ENCODE data around the gene FAM90A1.
"Not testable (repeated sequence)": the region's sequence is repeated elsewhere in the genome, so short reads cannot be mapped to it uniquely, and the experiment has no call there.

Gene FAM90A1, protein sequence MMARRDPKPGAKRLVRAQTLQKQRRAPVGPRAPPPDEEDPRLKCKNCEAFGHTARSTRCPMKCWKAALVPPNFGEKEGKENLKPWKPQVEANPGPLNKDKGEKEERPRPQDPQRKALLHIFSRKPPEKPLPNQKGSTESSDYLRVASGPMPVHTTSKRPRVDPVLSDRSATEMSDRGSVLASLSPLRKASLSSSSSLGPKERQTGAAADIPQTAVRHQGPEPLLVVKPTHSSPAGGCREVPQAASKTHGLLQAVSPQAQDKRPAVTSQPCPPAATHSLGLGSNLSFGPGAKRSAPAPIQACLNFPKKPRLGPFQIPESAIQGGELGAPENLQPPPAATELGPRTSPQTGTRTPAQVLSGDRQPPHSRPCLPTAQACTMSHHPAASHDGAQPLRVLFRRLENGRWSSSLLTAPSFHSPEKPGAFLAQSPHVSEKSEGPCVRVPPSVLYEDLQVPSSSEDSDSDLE

DNA sequence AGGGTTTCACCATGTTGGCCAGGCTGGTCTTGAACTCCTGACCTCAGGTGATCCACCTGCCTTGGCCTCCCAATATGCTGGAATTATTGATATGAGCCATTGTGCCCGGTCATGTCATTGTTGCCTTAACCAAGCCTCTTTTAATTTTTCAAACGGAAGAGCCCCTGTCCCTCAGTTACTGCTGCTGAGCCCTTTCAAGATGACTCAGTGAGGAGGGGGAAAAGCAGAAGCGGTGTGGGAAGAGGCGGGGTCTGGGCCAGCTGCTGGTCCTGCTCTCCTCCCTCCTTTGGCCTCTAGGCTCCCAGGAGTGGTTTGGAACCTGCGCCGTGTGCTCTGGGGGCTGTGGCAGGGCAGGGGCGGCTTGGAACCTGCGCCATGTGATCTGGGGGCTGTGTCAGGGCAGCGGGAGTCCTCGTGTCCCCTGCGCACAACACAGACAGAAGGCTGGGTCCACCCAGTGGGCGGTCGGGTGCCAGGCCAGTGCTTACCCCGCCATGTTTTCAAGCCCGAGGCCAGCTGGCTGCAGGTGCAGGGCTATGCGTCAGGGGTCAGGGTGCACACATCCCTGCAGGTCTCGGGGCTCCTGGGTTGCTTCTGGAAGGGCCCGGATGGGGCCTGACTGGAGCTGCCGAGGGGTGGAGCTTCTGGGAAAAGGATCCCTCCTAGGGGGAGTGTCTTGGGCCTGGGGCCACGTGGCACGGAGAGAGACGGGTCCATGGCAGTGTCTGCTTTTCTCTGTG, at the start of gene FAM90A1:
Gene FAM90A1 (minus strand): TSS at position 627 of the 740 bp plus-strand sequence. CDS start 2,786 bp downstream, outside the sequence.
- in situ Hi-C loops (cut with HindIII; ENCODE audit: low pct_ligation_motif_present, low sequenced_read_pairs); H3K36me3 ChIP-seq (replicated peaks); H3K27me3 ChIP-seq (replicated peaks); H3K27ac ChIP-seq; DNase-seq: not testable (repeated sequence)
- peak within 1 kb of the TSS; percentile 39 for H3K4me3 ChIP-seq (ENCODE audit: low read depth, low read length)

DNA sequence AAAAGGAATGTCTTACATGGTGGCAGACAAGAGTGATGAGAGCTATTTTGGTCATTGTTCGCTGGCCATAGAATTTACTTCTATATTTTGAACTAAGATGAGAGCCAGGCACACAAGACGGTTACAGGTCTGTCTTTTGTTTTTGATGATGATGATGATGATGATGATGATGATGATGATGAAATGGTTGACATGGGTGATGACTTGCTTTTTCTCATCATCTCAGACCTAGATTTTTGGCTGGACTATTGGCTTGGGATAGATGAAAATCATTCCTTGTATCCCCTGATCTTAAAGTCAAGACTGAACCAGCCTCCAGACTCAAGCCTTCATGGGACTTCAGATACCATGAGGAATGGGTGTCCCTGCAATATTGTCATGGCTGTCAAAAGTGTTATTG, 49.0 kb upstream of the FAM90A1 start:
- H3K27me3 ChIP-seq (replicated peaks); in situ Hi-C loops (cut with HindIII; ENCODE audit: low pct_ligation_motif_present, low sequenced_read_pairs); H3K27ac ChIP-seq; H3K4me3 ChIP-seq (ENCODE audit: low read depth, low read length); DNase-seq; H3K36me3 ChIP-seq (replicated peaks): not testable (repeated sequence)

DNA sequence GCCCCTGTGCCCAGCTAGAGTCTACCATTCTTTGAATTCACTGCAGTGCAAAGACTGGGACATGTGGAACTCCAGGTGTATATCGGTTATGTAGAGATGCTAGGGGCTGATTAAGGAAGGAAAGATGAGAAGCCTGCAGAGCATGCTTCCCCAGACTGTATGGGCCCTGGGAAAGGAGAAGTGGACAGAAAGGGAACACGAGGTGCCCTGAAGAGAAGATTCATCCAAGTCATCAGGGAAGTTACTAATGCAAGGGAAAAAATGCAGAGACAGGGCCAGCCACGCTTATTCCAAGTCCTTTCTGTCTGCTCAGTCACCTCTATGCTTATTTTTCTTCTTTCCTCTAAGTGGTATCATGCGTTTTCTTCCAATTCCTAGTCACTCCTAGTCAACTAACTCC, 39.3 kb upstream of the FAM90A1 start:
- H3K27ac ChIP-seq; H3K4me3 ChIP-seq (ENCODE audit: low read depth, low read length); DNase-seq; H3K27me3 ChIP-seq (replicated peaks); in situ Hi-C loops (cut with HindIII; ENCODE audit: low pct_ligation_motif_present, low sequenced_read_pairs); H3K36me3 ChIP-seq (replicated peaks): not testable (repeated sequence)

DNA sequence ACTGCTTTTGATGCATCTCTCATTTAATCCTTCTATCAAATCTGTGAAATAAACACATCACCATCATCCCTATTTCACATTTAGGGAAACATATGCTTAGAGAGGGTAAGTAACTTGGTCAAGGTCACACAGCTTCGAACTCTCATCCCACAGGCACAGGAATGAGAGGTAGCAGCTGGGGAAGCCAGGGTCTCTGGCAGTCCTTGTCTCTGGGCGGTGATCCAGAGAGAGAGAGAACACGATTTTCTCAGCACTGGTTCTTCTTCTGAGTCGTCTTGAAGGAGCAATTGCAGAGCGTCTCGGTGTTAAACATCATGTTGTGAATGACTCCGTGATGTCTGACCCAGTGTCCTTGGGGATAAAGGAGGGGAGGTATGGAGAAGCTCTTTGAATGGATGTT, 36.8 kb upstream of the FAM90A1 start:
- in situ Hi-C loops (cut with HindIII; ENCODE audit: low pct_ligation_motif_present, low sequenced_read_pairs); H3K27me3 ChIP-seq (replicated peaks); DNase-seq; H3K27ac ChIP-seq; H3K4me3 ChIP-seq (ENCODE audit: low read depth, low read length); H3K36me3 ChIP-seq (replicated peaks): not testable (repeated sequence)

DNA sequence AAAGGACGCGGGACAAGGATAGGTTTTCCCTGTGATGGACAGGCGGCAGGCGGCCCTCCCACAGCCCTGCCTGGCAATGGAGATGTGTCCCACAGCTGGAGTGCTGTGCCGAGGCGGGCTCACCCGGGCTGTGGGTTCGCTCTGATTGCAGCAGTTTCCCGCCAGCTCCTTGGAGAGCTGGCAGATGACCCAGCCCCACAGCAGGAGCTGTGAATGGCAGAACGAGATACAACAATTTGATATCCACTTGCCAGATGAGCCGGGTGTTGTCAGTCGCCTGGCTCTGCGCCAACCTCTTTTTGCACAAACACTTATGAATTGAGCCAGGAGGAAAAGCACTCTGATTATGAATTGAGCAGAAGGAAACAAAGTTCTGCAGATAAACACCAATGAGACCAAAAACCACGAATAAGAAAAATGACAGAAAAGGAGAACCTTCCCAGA, 33.7 kb upstream of the FAM90A1 start:
- DNase-seq; in situ Hi-C loops (cut with HindIII; ENCODE audit: low pct_ligation_motif_present, low sequenced_read_pairs); H3K27ac ChIP-seq; H3K27me3 ChIP-seq (replicated peaks); H3K4me3 ChIP-seq (ENCODE audit: low read depth, low read length); H3K36me3 ChIP-seq (replicated peaks): not testable (repeated sequence)

DNA sequence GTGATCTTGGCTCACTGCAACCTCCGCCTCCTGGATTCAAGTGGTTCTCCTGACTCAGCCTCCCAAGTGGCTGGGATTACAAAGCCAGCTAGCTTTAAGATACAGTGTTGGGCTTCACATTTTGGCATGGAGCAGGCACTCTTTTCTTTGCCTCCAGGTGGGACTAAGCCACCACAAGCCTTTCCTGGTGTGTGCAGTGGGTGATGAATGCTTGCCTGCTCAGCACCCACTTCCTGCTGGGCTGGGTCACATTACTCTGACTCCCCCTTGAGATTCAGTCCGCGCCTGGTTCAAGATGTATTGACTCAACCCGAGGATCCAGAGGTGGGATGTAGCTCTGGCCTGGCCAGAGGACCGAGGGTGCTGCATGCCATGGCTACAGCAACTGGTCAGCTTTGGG, 28.9 kb upstream of the FAM90A1 start:
- H3K36me3 ChIP-seq (replicated peaks); in situ Hi-C loops (cut with HindIII; ENCODE audit: low pct_ligation_motif_present, low sequenced_read_pairs); H3K27ac ChIP-seq; DNase-seq; H3K4me3 ChIP-seq (ENCODE audit: low read depth, low read length); H3K27me3 ChIP-seq (replicated peaks): not testable (repeated sequence)

DNA sequence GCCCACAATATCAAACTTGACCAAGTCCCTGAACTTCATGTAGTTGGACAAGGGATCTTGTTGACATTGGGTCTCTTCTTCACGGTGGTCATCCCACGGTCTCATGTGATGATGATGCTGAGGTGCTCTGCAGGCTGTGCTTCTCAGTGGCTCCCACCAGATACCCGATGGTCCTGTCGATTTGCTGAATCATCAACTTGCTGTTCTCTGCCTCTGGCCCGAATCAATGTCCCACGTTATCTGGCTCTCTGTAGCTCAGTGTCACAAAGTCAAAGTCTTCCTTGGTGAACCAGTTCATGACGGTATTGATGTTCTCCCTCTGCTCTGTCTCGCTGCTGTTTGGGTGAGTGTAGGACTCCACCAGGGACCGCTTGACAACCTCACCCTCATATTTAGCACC, 27.3 kb upstream of the FAM90A1 start:
- H3K27me3 ChIP-seq (replicated peaks); H3K36me3 ChIP-seq (replicated peaks); in situ Hi-C loops (cut with HindIII; ENCODE audit: low pct_ligation_motif_present, low sequenced_read_pairs); DNase-seq; H3K4me3 ChIP-seq (ENCODE audit: low read depth, low read length); H3K27ac ChIP-seq: not testable (repeated sequence)

DNA sequence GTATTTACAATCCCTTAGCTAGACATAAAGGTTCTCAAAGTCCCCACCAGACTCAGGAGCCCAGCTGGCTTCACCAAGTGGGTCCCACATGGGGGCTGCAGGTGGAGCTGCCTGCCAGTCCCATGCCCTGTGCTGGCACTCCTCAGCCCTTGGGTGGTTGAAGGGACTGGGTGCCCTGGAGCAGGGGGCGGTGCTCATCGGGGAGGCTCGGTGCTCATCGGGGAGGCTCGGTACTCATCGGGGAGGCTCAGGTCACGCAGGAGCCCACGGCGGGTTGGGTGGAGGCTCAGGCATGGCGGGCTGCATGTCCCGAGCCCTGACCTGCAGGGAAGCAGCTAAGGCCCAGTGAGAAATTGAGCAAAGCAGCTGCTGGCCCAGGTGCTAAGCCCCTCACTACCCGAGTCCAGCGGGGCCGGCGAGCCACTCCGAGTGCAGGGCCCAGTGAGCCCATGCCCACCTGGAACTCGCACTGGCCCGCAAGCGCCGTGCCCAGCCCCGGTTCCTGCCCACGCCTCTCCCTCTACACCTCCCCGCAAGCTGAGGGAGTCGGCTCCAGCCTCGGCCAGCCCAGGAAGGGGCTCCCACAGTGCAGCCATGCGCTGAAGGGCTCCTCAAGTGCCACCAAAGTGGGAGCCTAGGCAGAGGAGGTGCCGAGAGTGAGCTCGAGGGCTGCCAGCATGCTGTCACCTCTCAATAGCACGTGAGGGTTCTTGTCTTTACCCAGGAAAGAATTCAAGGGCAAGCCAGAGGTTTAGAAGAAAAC, 24.8 kb upstream of the FAM90A1 start:
- in situ Hi-C loops (cut with HindIII; ENCODE audit: low pct_ligation_motif_present, low sequenced_read_pairs); H3K27me3 ChIP-seq (replicated peaks); DNase-seq; H3K36me3 ChIP-seq (replicated peaks); H3K27ac ChIP-seq; H3K4me3 ChIP-seq (ENCODE audit: low read depth, low read length): not testable (repeated sequence)

DNA sequence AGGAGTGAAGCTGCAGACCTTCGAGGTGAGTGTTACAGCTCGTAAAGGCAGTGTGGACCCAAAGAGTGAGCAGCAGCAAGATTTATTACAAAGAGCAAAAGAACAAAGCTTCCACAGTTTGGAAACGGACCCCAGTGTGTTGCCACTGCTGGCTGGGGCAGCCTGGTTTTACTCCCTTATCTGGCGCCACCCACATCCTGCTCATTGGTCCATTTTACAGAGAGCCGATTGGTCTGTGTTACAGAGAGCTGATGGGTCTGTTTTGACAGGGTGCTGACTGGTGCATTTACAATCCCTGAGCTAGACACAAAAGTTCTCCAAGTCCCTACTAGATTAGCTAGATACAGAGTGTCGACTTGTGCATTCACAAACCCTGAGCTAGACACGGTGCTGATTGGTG, 24.2 kb upstream of the FAM90A1 start:
- DNase-seq; in situ Hi-C loops (cut with HindIII; ENCODE audit: low pct_ligation_motif_present, low sequenced_read_pairs); H3K4me3 ChIP-seq (ENCODE audit: low read depth, low read length): not testable (repeated sequence)

DNA sequence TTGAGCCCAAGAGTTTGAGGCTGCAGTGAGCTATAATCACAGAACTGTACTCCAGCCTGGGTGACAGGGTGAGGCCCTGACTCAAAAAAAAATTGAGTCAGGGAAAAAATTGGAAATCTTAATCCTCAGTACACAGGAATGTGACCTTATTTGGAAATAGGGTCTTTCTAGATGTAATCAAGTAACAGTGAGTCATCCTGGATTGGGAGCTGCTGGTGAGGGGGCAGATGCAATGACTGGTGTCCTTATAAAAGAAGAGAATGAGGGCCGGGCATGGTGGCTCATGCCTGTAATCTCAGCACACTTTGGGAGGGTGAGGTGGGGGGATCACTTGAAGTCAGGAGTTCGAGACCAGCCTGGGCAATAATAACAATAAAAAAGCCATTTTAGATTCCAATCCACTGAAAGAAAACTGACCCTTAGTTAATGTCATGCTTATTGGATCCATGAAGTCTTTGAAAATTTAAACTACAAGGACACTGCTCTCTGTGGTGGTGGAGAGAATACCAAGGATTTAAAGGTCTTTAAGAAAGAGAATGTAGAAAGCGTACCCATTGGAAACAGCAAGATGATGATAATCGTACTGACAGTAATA, 19.6 kb upstream of the FAM90A1 start:
- H3K27me3 ChIP-seq (replicated peaks); H3K36me3 ChIP-seq (replicated peaks); H3K27ac ChIP-seq; H3K4me3 ChIP-seq (ENCODE audit: low read depth, low read length); in situ Hi-C loops (cut with HindIII; ENCODE audit: low pct_ligation_motif_present, low sequenced_read_pairs): not testable (repeated sequence)
- DNase-seq, result peak; percentile 67

More for the DNA sequence above, 24.2 kb upstream of the FAM90A1 start:
- H3K27me3 ChIP-seq (replicated peaks); H3K27ac ChIP-seq; H3K36me3 ChIP-seq (replicated peaks): not testable (repeated sequence)

DNA sequence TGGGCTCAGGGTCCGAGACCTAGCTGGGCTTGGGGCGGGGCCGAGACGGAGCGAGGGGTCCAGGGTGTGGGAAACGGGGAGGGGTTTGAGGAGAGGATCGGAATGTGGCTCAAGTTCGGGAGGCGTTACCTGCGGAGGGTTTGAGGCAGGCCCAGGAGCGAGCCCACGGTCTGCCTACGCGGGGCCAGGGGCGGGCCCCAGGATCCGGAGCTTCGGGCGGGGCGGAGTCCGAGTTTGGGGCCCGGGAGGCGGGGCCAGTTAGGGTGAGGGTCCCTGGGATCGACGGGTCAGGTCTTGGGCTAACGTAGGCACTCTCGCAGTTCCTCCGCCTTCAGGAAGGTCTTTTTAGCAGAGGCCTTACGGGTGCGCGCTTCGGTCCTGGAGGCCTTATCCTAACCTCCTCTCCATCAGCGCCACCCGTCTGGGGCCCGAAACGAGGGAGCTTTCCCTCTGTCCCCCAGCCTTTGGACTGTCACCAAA, 16.3 kb upstream of the FAM90A1 start:
- H3K27me3 ChIP-seq (replicated peaks); DNase-seq; H3K36me3 ChIP-seq (replicated peaks); in situ Hi-C loops (cut with HindIII; ENCODE audit: low pct_ligation_motif_present, low sequenced_read_pairs): not testable (repeated sequence)
- Histone ChIP-seq H3K27ac (peak overlapping the region; percentile 42), H3K4me3 (ENCODE audit: low read depth, low read length) (peak overlapping the region; percentile 61)

DNA sequence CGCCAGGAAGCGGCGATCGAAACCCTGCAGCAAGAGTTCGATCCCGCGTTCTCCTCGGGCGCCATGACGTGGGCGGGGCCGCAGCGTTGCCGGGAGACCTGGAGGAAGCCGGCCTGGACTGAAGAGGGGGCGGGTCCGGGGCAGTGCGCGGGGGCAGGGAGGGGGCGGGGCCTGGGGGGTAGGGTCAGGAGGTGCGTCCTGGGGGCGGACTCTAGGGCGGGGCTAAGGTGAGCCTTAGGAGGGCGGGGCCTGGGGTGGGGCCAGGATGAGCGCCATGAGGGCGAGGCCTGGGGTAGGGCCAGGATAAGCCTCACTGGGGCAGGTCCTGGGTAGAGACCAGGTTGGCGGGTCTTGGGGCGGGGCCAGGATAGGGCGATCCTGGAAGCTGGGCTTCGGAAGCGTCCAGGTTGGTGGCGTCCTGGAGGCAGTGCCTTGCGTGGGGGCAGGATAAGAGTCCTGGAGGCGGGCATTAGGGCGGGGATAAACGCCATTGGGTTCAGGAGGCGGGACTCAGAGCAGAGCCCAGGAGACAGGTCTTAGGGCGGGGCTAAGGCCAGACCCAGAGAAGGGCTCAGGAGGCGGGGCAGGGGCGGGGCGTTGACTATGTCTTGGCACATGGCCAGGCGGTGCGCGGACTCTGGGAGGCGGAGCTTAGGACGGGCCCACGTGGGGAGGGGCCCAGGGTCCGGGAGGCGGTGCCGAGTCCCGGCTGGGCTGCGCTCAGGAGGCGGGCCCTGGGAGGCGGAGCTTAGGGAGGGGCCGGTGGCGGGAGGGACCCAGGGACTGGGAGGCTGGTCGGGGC, 15.7 kb upstream of the FAM90A1 start:
- H3K4me3 ChIP-seq (ENCODE audit: low read depth, low read length), result peak overlapping the region; percentile 72
- peak; percentile 99 for DNase-seq
- peak overlapping the region; percentile 77 for H3K27ac ChIP-seq
- H3K36me3 ChIP-seq (replicated peaks); H3K27me3 ChIP-seq (replicated peaks); in situ Hi-C loops (cut with HindIII; ENCODE audit: low pct_ligation_motif_present, low sequenced_read_pairs): not testable (repeated sequence)

DNA sequence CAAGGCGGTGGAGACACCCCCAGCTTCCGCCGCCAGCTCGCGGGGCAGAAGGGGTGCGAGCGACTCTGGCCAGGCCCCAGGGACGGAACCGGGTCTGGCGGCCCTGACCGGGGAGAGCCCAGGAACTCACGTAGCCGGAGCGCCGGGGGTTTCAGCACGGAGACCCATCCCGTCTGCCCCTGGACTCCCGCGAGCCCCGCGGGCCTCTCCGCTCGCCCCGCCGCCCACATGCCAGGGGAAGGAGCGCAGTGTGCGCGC, 15.1 kb upstream of the FAM90A1 start:
- DNase-seq; in situ Hi-C loops (cut with HindIII; ENCODE audit: low pct_ligation_motif_present, low sequenced_read_pairs): not testable (repeated sequence)
- H3K4me3 ChIP-seq (ENCODE audit: low read depth, low read length), result peak overlapping the region; percentile 72

More for the DNA sequence above, 15.1 kb upstream of the FAM90A1 start:
- not testable (repeated sequence) for H3K27me3 ChIP-seq (replicated peaks); H3K36me3 ChIP-seq (replicated peaks)
- H3K27ac ChIP-seq, result peak overlapping the region; percentile 77
